Measurements from ENCODE around the gene MARCHF2. TPM values are rescaled to one million over a fixed set of nuclear protein-coding genes. Genes with fewer than 3 reads are reported as not detected.

Gene MARCHF2
- polyA plus RNA-seq, 1 donor from 2014 or later, result 67.9 TPM

DNA sequence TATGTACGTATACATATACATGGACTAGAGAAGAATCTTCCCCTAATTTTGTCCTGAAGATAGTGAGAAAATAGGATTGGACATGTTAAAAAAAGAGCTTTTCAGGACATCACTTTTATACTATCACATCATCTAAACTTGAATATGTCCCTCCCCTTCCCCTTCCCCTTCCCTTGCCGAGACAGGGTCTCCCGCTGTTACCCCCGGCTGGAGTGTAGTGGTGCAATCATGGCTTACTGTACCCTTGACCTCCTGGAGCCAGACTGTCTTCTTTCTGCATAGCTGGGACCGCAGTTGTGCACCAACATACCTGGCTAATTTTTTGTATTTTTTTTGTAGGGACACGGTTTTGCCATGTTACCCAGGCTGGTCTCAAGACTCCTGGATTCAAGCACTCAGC, 38.3 kb downstream of the MARCHF2 start:
- H3K27me3 ChIP-seq (ENCODE audit: insufficient read depth, low read depth, low read length), result no peaks in the 10 kb centered on the region
- H3K9me3 ChIP-seq (ENCODE audit: low read length), result no peaks in the 10 kb centered on the region
- H4K20me1 ChIP-seq (ENCODE audit: insufficient read depth), result peaks cover 76% of the 10 kb centered on the region
- peaks cover 93% of the 10 kb centered on the region for H3K79me2 ChIP-seq (replicated peaks; ENCODE audit: insufficient read depth, low read length)
- TF ChIP-seq TAF1 (IDR thresholded peaks at IDR 0.05; ENCODE audit: low read depth), result no peak
- no peak for TF ChIP-seq RAD21 (conservative IDR thresholded peaks at IDR 0.05)
- no peak for TF ChIP-seq MXI1 (conservative IDR thresholded peaks at IDR 0.05; ENCODE audit: poor library complexity, severe bottlenecking)
- no peak for TF ChIP-seq EP300 (conservative IDR thresholded peaks at IDR 0.05; ENCODE audit: poor library complexity, severe bottlenecking)
- no peak for TF ChIP-seq EZH2 (IDR thresholded peaks at IDR 0.05; ENCODE audit: borderline replicate concordance, insufficient read depth, low read length, poor library complexity, severe bottlenecking)
- TF ChIP-seq, protein P1, sequence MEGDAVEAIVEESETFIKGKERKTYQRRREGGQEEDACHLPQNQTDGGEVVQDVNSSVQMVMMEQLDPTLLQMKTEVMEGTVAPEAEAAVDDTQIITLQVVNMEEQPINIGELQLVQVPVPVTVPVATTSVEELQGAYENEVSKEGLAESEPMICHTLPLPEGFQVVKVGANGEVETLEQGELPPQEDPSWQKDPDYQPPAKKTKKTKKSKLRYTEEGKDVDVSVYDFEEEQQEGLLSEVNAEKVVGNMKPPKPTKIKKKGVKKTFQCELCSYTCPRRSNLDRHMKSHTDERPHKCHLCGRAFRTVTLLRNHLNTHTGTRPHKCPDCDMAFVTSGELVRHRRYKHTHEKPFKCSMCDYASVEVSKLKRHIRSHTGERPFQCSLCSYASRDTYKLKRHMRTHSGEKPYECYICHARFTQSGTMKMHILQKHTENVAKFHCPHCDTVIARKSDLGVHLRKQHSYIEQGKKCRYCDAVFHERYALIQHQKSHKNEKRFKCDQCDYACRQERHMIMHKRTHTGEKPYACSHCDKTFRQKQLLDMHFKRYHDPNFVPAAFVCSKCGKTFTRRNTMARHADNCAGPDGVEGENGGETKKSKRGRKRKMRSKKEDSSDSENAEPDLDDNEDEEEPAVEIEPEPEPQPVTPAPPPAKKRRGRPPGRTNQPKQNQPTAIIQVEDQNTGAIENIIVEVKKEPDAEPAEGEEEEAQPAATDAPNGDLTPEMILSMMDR (IDR thresholded peaks at IDR 0.05; ENCODE audit: poor library complexity, severe bottlenecking), result no peak
- H3K36me3 ChIP-seq (ENCODE audit: insufficient read depth, low read length), result peaks cover 4% of the 10 kb centered on the region
- H3K9ac ChIP-seq (ENCODE audit: low read length), result no peak overlapping the region
- H3K27ac ChIP-seq (ENCODE audit: low read length), result no peak overlapping the region
- H3K9me2 ChIP-seq (ENCODE audit: insufficient read depth, low read length), result no peaks in the 10 kb centered on the region
- no peak overlapping the region for H3K4me2 ChIP-seq (ENCODE audit: low read length)
- H3K4me3 ChIP-seq (ENCODE audit: low read length), result no peak overlapping the region
- no peaks in the 10 kb centered on the region for H3F3A ChIP-seq (ENCODE audit: insufficient read depth, low read length, poor library complexity, severe bottlenecking)
- no peak overlapping the region for H2AFZ ChIP-seq (ENCODE audit: low read depth, low read length)

DNA sequence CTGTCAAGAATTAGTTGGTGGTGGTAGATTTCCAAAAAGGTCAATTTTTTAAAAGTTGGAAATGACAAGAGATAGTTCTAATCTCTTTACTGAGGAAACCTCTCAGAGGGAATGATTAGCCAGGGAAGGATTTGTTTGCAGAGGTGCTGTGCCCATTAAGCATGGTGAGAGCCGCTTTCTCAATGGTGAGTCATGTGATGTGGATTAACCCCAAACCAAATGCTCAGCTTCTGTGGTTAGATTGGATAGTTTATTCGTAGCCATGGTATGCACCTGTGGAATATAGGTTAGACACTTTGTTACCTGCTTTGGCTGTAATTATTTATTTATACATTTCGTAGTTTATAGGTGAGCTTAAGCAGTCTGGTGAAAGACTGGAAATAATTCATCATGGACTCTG, 38.8 kb downstream of the MARCHF2 start:
- H3K4me3 ChIP-seq (ENCODE audit: low read length), result no peak overlapping the region
- no peak overlapping the region for H3K27ac ChIP-seq (ENCODE audit: low read length)
- no peaks in the 10 kb centered on the region for H3K9me2 ChIP-seq (ENCODE audit: insufficient read depth, low read length)
- H3K9ac ChIP-seq (ENCODE audit: low read length), result no peak overlapping the region
- H3K27me3 ChIP-seq (ENCODE audit: insufficient read depth, low read depth, low read length), result no peaks in the 10 kb centered on the region
- no peak for TF ChIP-seq EP300 (conservative IDR thresholded peaks at IDR 0.05; ENCODE audit: poor library complexity, severe bottlenecking)
- H3F3A ChIP-seq (ENCODE audit: insufficient read depth, low read length, poor library complexity, severe bottlenecking), result no peaks in the 10 kb centered on the region
- no peaks in the 10 kb centered on the region for H3K9me3 ChIP-seq (ENCODE audit: low read length)
- peaks cover 76% of the 10 kb centered on the region for H4K20me1 ChIP-seq (ENCODE audit: insufficient read depth)
- peaks cover 9% of the 10 kb centered on the region for H3K36me3 ChIP-seq (ENCODE audit: insufficient read depth, low read length)
- H3K4me2 ChIP-seq (ENCODE audit: low read length), result no peak overlapping the region
- peaks cover 93% of the 10 kb centered on the region for H3K79me2 ChIP-seq (replicated peaks; ENCODE audit: insufficient read depth, low read length)
- no peak overlapping the region for H2AFZ ChIP-seq (ENCODE audit: low read depth, low read length)

DNA sequence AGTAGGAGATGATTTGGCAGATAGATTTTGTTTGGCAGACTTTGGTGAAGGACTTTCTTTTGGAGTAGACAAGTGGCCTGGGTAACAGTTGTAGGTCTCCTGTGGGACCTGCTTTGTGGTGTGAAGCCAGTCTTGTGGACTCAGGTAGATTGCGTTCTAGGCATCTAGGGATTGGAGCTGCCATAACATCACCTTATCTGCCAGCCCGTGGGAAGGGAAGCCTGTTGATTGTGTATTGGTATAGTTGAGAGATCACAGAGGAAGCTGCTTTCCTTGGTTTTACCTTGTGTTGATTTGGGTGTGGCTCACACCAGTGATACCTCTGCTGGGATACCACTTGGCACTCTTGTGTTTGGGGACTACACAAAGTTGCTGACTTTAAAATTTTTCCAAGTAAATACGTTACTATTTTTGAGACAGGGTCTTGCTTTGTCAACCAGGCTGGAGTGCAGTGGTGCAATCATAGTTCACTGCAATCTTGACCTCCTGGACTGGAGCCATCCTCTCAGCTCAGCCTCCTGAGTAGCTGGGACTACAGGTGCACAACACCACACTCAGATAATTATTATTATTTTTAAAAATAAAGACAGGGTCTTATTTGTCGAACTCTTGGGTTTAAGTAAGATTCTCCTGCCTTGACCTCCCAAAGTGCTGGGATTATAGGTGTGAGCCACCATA, 39.5 kb downstream of the MARCHF2 start:
- peaks cover 93% of the 10 kb centered on the region for H3K79me2 ChIP-seq (replicated peaks; ENCODE audit: insufficient read depth, low read length)
- TF ChIP-seq EZH2 (IDR thresholded peaks at IDR 0.05; ENCODE audit: borderline replicate concordance, insufficient read depth, low read length, poor library complexity, severe bottlenecking) (no peak), POLR2AphosphoS5 (IDR thresholded peaks at IDR 0.05) (no peak), TAF1 (IDR thresholded peaks at IDR 0.05; ENCODE audit: low read depth) (no peak), MXI1 (conservative IDR thresholded peaks at IDR 0.05; ENCODE audit: poor library complexity, severe bottlenecking) (no peak), RAD21 (conservative IDR thresholded peaks at IDR 0.05) (no peak), EP300 (conservative IDR thresholded peaks at IDR 0.05; ENCODE audit: poor library complexity, severe bottlenecking) (no peak), SMC3 (conservative IDR thresholded peaks at IDR 0.05; ENCODE audit: poor library complexity) (no peak)
- TF ChIP-seq, protein P1 (IDR thresholded peaks at IDR 0.05; ENCODE audit: poor library complexity, severe bottlenecking), result no peak
- TF ChIP-seq, protein P2, sequence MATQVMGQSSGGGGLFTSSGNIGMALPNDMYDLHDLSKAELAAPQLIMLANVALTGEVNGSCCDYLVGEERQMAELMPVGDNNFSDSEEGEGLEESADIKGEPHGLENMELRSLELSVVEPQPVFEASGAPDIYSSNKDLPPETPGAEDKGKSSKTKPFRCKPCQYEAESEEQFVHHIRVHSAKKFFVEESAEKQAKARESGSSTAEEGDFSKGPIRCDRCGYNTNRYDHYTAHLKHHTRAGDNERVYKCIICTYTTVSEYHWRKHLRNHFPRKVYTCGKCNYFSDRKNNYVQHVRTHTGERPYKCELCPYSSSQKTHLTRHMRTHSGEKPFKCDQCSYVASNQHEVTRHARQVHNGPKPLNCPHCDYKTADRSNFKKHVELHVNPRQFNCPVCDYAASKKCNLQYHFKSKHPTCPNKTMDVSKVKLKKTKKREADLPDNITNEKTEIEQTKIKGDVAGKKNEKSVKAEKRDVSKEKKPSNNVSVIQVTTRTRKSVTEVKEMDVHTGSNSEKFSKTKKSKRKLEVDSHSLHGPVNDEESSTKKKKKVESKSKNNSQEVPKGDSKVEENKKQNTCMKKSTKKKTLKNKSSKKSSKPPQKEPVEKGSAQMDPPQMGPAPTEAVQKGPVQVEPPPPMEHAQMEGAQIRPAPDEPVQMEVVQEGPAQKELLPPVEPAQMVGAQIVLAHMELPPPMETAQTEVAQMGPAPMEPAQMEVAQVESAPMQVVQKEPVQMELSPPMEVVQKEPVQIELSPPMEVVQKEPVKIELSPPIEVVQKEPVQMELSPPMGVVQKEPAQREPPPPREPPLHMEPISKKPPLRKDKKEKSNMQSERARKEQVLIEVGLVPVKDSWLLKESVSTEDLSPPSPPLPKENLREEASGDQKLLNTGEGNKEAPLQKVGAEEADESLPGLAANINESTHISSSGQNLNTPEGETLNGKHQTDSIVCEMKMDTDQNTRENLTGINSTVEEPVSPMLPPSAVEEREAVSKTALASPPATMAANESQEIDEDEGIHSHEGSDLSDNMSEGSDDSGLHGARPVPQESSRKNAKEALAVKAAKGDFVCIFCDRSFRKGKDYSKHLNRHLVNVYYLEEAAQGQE (IDR thresholded peaks at IDR 0.05; ENCODE audit: borderline replicate concordance), result no peak
- H3K4me3 ChIP-seq (ENCODE audit: low read length), result no peak overlapping the region
- H3K9me2 ChIP-seq (ENCODE audit: insufficient read depth, low read length), result no peaks in the 10 kb centered on the region
- H4K20me1 ChIP-seq (ENCODE audit: insufficient read depth), result peaks cover 83% of the 10 kb centered on the region
- no peak overlapping the region for H3K9ac ChIP-seq (ENCODE audit: low read length)
- H3K36me3 ChIP-seq (ENCODE audit: insufficient read depth, low read length), result peaks cover 9% of the 10 kb centered on the region
- H3K27ac ChIP-seq (ENCODE audit: low read length), result no peak overlapping the region
- H3K4me2 ChIP-seq (ENCODE audit: low read length), result no peak overlapping the region
- H3K9me3 ChIP-seq (ENCODE audit: low read length), result no peaks in the 10 kb centered on the region
- no peak overlapping the region for H2AFZ ChIP-seq (ENCODE audit: low read depth, low read length)
- H3K27me3 ChIP-seq (ENCODE audit: insufficient read depth, low read depth, low read length), result no peaks in the 10 kb centered on the region
- H3F3A ChIP-seq (ENCODE audit: insufficient read depth, low read length, poor library complexity, severe bottlenecking), result no peaks in the 10 kb centered on the region

All from neural cell (in vitro differentiated cells).